IMR-90 (cell line): ENCODE results near the gene KAT6B. TPM values are rescaled to one million over a fixed set of nuclear protein-coding genes. Genes with fewer than 3 reads are reported as not detected.

Experiments used
- ATAC-seq: fragments of 200-7000 bp; cut with Tn5 transposase; 2 replicates; pipeline ENCODE4 v1.9.1; 2020; ENCODE audit warnings: low read depth, mild to moderate bottlenecking, moderate library complexity
- BruUV-seq: library from RNA; stranded (reverse); fragments of 400-500 nt; replicated peaks from 2 replicates; lab custom pipeline; 2021; lab: Mats Ljungman, UMichigan
- CTCF ChIA-PET: fragments of 300-600 bp; formaldehyde crosslinking; extraction: SDS; loops from one replicate; lab custom pipeline; 2021; ENCODE audit warnings: antibody characterized with exemption; lab: Yijun Ruan, JAX
- POLR2A ChIA-PET: fragments of 300-600 bp; sonication (Branson Sonifier 250); formaldehyde crosslinking; loops from one replicate; lab custom pipeline; 2022; ENCODE audit warnings: antibody characterized with exemption; ENCODE audit not compliant: unreplicated experiment; lab: Charles Lee
- DNase-seq: peaks from one replicate; pipeline ENCODE4 v3.0.0; 2013
- H2AFZ ChIP-seq: replicated peaks from 2 replicates; pipeline ENCODE3; 2013; ENCODE audit warnings: low read length, mild to moderate bottlenecking; ENCODE audit not compliant: poor library complexity
- H2AK5ac ChIP-seq: 2 replicates; pipeline ENCODE4 v1.6.1; 2013; ENCODE audit warnings: low read depth, low read length, inconsistent platforms
- H2AK9ac ChIP-seq: replicated peaks from 2 replicates; pipeline ENCODE3; 2013; ENCODE audit warnings: mild to moderate bottlenecking, low read depth, low read length, moderate library complexity; ENCODE audit not compliant: poor library complexity
- H2BK120ac ChIP-seq: 2 replicates; pipeline ENCODE4 v1.6.1; 2013; ENCODE audit warnings: low read depth, low read length, inconsistent platforms
- H2BK15ac ChIP-seq: 3 replicates; pipeline ENCODE4 v1.6.1; 2013; ENCODE audit warnings: low read depth, low read length, inconsistent platforms
- H2BK20ac ChIP-seq: 2 replicates; pipeline ENCODE4 v1.6.1; 2013; ENCODE audit warnings: low read depth, mild to moderate bottlenecking, inconsistent platforms, low read length, moderate library complexity
- H2BK5ac ChIP-seq: 2 replicates; pipeline ENCODE4 v1.6.1; 2013; ENCODE audit warnings: mild to moderate bottlenecking, low read depth, low read length, inconsistent platforms; ENCODE audit not compliant: poor library complexity, severe bottlenecking
- H3K14ac ChIP-seq: replicated peaks from 2 replicates; pipeline ENCODE4 v1.6.1; 2013; ENCODE audit warnings: low read depth, low read length, inconsistent platforms
- H3K18ac ChIP-seq: 2 replicates; pipeline ENCODE4 v1.6.1; 2013; ENCODE audit warnings: low read depth, low read length, control low read depth
- H3K23ac ChIP-seq: 2 replicates; pipeline ENCODE4 v1.6.1; 2013; ENCODE audit warnings: low read depth, low read length, inconsistent platforms
- H3K27ac ChIP-seq: 2 replicates; pipeline ENCODE4 v1.5.1; 2013; ENCODE audit warnings: mild to moderate bottlenecking, control low read depth, low read length; ENCODE audit not compliant: insufficient read depth
- H3K27me3 ChIP-seq: 2 replicates; pipeline ENCODE4 v1.6.1; 2013; ENCODE audit warnings: low read length; ENCODE audit not compliant: control insufficient read depth, insufficient read depth
- H3K36me3 ChIP-seq: 2 replicates; pipeline ENCODE4 v1.6.1; 2013; ENCODE audit warnings: low read length, mixed read lengths; ENCODE audit not compliant: control insufficient read depth, insufficient read depth
- H3K4ac ChIP-seq: 2 replicates; pipeline ENCODE4 v1.6.1; 2013; ENCODE audit warnings: low read depth, low read length, inconsistent platforms
- H3K4me1 ChIP-seq: 2 replicates; pipeline ENCODE4 v1.6.1; 2013; ENCODE audit warnings: low read length, mixed read lengths; ENCODE audit not compliant: control insufficient read depth, insufficient read depth
- H3K4me2 ChIP-seq: 2 replicates; pipeline ENCODE4 v1.6.1; 2013; ENCODE audit warnings: low read depth, mild to moderate bottlenecking, control low read depth, low read length, moderate library complexity
- H3K4me3 ChIP-seq: 2 replicates; pipeline ENCODE4 v1.5.1; 2013; ENCODE audit warnings: low read depth, mild to moderate bottlenecking, control low read depth, low read length, moderate library complexity; ENCODE audit not compliant: insufficient read depth
- H3K56ac ChIP-seq: 2 replicates; pipeline ENCODE4 v1.6.1; 2013; ENCODE audit warnings: low read length, inconsistent platforms; ENCODE audit not compliant: insufficient read depth; ENCODE audit errors: extremely low read depth
- H3K79me1 ChIP-seq, 2 experiments: 2 replicates each; pipeline ENCODE4 v1.6.1; 2013; ENCODE audit warnings: low read length in 2 of 2, inconsistent platforms in 1 of 2, low read depth in 1 of 2
- H3K9ac ChIP-seq: 2 replicates; pipeline ENCODE4 v1.6.1; 2013; ENCODE audit warnings: low read depth, low read length, control low read depth
- H3K9me1 ChIP-seq: 2 replicates; pipeline ENCODE4 v1.6.1; 2013; ENCODE audit warnings: low read length, inconsistent platforms; ENCODE audit not compliant: insufficient read depth
- H3K9me3 ChIP-seq: 2 replicates; pipeline ENCODE4 v1.6.1; 2013; ENCODE audit warnings: low read length; ENCODE audit not compliant: control insufficient read depth, insufficient read depth
- H4K20me1 ChIP-seq: 2 replicates; pipeline ENCODE4 v1.6.1; 2013; ENCODE audit warnings: low read length, inconsistent platforms; ENCODE audit not compliant: insufficient read depth
- H4K5ac ChIP-seq: 2 replicates; pipeline ENCODE4 v1.6.1; 2013; ENCODE audit warnings: mild to moderate bottlenecking, low read depth, low read length, control low read depth
- H4K8ac ChIP-seq, 2 experiments: 2 replicates each; pipeline ENCODE4 v1.6.1; 2013; ENCODE audit warnings: low read depth in 2 of 2, low read length in 2 of 2, control low read depth in 1 of 2, inconsistent platforms in 1 of 2
- H4K91ac ChIP-seq: 2 replicates; pipeline ENCODE4 v1.6.1; 2013; ENCODE audit warnings: low read depth, low read length, inconsistent platforms; ENCODE audit not compliant: insufficient read depth
- BHLHE40 ChIP-seq: fragments of 150-350 bp; IDR thresholded peaks from 2 replicates; pipeline ENCODE4 v1.6.1; 2016; ENCODE audit warnings: mild to moderate bottlenecking, low read depth, low read length
- POLR2A ChIP-seq: IDR thresholded peaks from 2 replicates; pipeline ENCODE4 v1.6.1; 2012; ENCODE audit warnings: mild to moderate bottlenecking, low read depth, low read length
- WGBS, 2 experiments: methylation state at CpG; one replicate each; pipeline versions ENCODE4 v1.1.5 to v1.1.7; 2013; ENCODE audit warnings: missing lambda C conversion rate in 2 of 2; ENCODE audit not compliant: insufficient read length in 1 of 2; ENCODE audit errors: extremely low coverage in 2 of 2; 5-methylcytosine and 5-hydroxymethylcytosine counted together
- dilution Hi-C: fragments of 300-500 bp; cut with HindIII; formaldehyde crosslinking; loops from one replicate; pipeline ENCODE4 v1.14.3; 2018; ENCODE audit warnings: low sequenced_read_pairs; ENCODE audit not compliant: unreplicated experiment
- in situ Hi-C: fragments of 300-500 bp; cut with MboI; formaldehyde crosslinking; loops from 3 replicates; pipeline ENCODE4 v1.14.3; 2019; ENCODE audit warnings: low sequenced_read_pairs, inconsistent platforms, mixed read lengths
- intact Hi-C: fragments of 100-400 bp; cut with micrococcal nuclease; formaldehyde crosslinking; loops from 2 replicates; pipeline ENCODE4 v1.10.0; 2022
- polyA plus RNA-seq, 3 experiments: library from polyadenylated mRNA; depleted of rRNA; stranded (reverse); fragments of >200 nt; gene quantifications; 2 replicates each; pipeline ENCODE4 v1.2.3, GENCODE V29; 2012; ENCODE audit warnings: low replicate concordance in 1 of 3
- total RNA-seq: library from RNA; depleted of rRNA; stranded (reverse); fragments of >200 nt; gene quantifications from 2 replicates; pipeline ENCODE4 v1.2.3, GENCODE V29; 2012

Gene KAT6B
- total and polyA plus RNA-seq, 2 of the 4 experiments (the other 2 are of a cell fraction), result 8.8 to 28.1 TPM

DNA sequence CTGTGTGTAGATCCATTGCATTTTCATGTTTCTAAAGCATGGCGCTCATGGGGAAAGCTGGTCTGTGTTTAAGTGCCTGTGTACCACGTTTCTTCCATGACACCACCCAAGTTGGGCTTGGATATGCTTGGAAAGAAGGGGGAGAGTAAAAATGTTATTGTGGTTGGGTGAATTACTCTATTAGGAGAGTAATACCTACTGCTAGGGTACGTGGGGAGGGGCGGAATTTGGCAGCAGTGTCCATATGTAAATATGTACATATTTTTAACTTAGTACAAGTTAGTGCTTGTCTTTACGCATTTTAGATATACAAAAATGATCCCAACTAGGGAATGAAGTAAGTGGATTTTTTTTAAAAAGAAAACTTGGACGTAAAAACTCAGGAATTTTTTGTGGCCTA, 242.1 kb downstream of the KAT6B start:
- H4K5ac ChIP-seq, result no peak overlapping the region
- H2BK20ac ChIP-seq, result no peak overlapping the region
- no peak overlapping the region for H3K27ac ChIP-seq
- ATAC-seq (no peak), DNase-seq (no peak)
- ChIA-PET POLR2A (no interaction called here), CTCF (no interaction called here)
- intact Hi-C loops, result no loop called here
- TF ChIP-seq POLR2A, result no peak
- no peak for TF ChIP-seq BHLHE40
- in situ Hi-C loops, result no loop called here
- H2AK5ac ChIP-seq, result no peak overlapping the region
- no peak overlapping the region for H3K23ac ChIP-seq
- H3K4me1 ChIP-seq, result peaks cover 3% of the 10 kb centered on the region
- no peaks in the 10 kb centered on the region for H3K36me3 ChIP-seq
- H2BK15ac ChIP-seq, result no peak overlapping the region
- H3K9ac ChIP-seq, result no peak overlapping the region
- no peaks in the 10 kb centered on the region; the same call in 1 of the 2 replicates for H3K9me1 ChIP-seq
- H3K4me3 ChIP-seq, result no peak overlapping the region
- H2BK120ac ChIP-seq, result no peak overlapping the region
- H2AK9ac ChIP-seq, result peak overlapping the region; percentile 37
- no peak overlapping the region for H3K18ac ChIP-seq
- no peaks in the 10 kb centered on the region for H3K9me3 ChIP-seq
- H3K79me1 ChIP-seq, result no peaks in the 10 kb centered on the region
- H4K20me1 ChIP-seq, result no peaks in the 10 kb centered on the region
- no peak overlapping the region for H4K91ac ChIP-seq
- no peak overlapping the region for H3K4me2 ChIP-seq
- WGBS, 2 experiments, result no CpG with 5 or more reads among the region's 6 CpGs
- H3K27me3 ChIP-seq, result no peaks in the 10 kb centered on the region
- no peak overlapping the region for H2AFZ ChIP-seq
- no peak overlapping the region for H3K4ac ChIP-seq
- no TSS peak for BruUV-seq
- no peak overlapping the region for H4K8ac ChIP-seq
- H3K56ac ChIP-seq, result no peak overlapping the region
- dilution Hi-C loops, result no loop called here
- H2BK5ac ChIP-seq, result no peak overlapping the region
- no peak overlapping the region for H3K14ac ChIP-seq
